Inflammatory macrophage (primary cell): Measurements from ENCODE around the gene GRK1.
A peak's percentile ranks its signal among the peaks of the same experiment; 100 is the strongest.

Experiments
- DNase-seq, 2 donors: peaks; one replicate each; pipeline ENCODE4 v3.0.0-alpha.2; 2020 to 2022

Gene GRK1

GRCh38 chr13:113763254-113763653 lies 96.2 kb downstream of the GRK1 start:
- no peak for DNase-seq

GRCh38 chr13:113763961-113764792 lies 97.2 kb downstream of the GRK1 start:
- DNase-seq = no peak

GRCh38 chr13:113764793-113765563 lies 98.0 kb downstream of the GRK1 start:
- DNase-seq = no peak

DNA sequence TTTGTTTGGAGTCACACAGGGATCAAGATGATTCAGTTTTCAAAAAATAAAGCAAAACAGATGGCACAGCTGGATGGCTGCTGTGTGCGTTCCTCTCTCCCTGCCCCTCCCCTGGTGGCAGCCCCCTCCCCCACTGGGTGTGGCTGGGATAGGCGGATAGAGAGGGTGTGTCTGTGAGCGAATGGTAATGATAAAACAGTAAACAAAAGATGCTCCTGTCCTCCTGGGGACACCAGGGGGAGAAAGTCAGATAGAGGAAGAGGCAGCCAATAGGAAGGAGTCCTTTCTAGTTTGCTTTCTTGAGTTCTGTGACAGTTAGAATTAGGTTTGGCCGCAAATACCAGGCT lies 98.5 kb downstream of the GRK1 start:
- no peak for DNase-seq

DNA sequence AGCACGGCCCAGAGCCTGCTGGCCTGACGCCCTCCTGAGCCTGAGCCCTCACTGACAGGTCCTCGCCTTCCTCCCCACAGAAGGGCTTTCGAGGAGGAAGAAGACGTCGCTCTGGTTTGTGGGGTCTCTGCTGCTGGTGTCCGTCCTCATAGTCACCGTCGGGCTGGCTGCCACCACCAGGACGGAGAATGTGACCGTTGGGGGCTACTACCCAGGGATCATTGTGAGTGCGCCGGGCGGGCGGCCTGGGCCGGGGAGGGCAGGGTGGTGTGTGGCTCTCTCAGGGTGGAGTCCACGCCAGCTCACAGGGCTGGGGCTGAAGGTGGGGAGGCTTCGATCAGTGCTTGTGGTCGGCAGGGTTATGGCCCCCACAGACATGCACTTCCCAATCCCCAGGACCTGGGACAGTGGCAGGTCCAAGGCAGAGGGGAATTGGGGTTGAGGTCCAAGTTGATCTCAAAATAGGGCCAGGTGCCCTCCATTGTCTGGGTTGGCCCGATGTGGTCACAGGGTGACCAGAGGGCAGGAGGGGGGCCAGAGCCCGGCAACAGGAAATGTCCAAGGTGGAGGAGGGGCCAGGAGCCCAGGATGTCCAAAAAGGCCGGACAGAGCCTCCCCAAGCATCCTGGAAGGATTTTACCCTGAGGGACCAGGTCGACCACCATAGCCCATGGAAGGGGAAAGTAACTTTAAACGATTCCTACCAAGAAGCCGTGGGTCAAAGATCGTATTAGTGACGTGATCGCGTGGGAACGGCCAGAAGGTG lies 99.2 kb downstream of the GRK1 start:
- DNase-seq = no peak

DNA sequence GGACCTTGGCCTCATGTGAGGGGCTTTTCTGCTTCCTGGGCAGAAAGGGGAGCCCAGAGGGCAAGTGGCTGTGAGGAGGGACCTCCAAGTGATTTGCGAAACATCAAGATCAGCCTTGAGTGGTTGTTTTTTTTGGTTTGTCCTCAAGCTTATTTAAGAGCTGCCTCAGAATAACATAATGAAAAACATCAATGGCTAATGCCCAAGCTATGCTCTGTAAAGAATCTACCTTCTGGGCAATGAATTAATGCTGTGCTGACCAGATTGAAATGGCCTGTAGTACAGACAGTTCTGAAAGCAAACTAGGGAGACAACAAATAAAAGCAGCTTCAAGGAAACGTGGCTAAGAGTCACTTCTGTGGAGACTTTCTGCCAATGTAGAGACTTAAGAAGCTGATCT lies 100.3 kb downstream of the GRK1 start:
- no peak for DNase-seq

GRCh38 chr13:113768018-113768905 lies 101.2 kb downstream of the GRK1 start:
- DNase-seq = no peak

- no peak for DNase-seq
Observed at GRCh38 chr13:113769106-113769505, 102.1 kb downstream of the GRK1 start.

GRCh38 chr13:113769881-113770280 lies 102.9 kb downstream of the GRK1 start:
- no peak for DNase-seq

DNA sequence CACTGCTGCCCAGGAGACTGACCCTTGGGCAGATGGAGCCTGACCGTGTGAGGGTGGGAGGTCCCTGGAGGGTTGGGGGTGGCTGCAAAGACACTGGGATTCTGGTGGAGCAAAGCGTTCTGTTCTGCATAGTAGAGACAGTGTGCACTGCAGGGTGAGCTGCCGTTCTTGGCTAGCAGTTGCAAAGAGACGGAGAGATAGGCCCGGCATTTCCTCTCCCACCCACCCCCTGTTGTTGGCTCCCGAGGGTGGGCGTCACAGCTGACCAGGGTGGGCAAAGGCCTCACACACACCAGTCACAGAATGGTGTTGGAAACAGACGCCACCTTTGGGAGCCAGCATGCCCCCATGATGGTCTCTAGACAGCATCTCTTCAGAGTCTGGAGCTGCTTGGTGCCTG lies 103.4 kb downstream of the GRK1 start:
- no peak for DNase-seq

DNA sequence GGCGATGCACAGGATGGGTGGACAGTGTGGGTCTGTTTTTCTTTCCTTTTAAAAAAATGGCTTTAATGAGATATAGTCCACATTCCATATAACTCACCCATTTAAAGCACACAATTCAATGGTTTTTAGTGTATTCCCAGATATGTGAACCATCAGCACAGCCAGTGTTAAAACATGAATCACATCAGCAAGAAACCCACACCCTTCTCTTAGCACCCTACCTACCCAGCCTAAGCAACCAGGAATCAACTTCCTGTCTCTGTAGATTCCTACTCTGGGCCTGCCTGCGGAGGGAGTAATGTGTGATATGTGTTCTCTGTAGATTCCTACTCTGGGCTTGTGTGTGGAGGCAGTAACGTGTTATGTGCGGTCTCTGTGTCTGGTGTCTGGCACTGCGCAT lies 103.9 kb downstream of the GRK1 start:
- DNase-seq = no peak

- peak in 1 of 2 donors; percentile 6 for DNase-seq
Observed at GRCh38 chr13:113771709-113772331, 104.8 kb downstream of the GRK1 start.

DNA sequence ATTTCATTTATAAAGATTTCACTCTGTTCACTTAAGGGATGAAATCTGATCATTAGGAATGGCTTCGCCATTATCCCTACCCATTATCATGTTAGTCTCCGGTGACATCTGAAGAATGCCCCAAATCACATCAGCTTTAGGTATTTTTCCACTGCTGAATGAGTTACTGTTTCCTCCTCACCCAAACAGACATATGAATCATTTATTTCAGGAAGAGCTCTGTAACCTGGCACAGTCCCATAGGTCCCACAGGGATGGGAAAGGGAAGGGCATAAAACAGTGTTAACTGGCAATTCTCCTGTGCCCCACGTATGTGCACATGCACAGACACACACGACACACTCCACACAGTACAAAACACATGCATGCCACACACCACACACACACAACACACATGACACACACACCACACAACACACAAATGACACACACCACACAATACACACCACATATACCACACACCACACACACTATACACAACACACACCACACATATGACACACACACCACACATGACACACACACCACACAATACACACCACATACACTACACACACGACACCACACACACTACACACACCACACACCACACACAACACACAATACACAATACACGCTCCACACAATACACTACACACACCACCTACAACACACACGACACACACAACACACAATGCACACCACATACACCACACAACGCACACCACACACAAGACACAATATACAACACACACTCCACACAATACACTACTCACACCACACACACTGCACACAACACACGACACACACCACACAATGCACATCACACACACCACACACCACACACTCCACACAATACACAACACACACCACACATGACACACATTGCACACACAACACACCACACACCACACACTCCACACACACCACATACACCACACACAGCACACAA lies 107.4 kb downstream of the GRK1 start:
- DNase-seq = no peak

- DNase-seq = no peak
Observed at GRCh38 chr13:113775451-113776145, 108.6 kb downstream of the GRK1 start.

DNA sequence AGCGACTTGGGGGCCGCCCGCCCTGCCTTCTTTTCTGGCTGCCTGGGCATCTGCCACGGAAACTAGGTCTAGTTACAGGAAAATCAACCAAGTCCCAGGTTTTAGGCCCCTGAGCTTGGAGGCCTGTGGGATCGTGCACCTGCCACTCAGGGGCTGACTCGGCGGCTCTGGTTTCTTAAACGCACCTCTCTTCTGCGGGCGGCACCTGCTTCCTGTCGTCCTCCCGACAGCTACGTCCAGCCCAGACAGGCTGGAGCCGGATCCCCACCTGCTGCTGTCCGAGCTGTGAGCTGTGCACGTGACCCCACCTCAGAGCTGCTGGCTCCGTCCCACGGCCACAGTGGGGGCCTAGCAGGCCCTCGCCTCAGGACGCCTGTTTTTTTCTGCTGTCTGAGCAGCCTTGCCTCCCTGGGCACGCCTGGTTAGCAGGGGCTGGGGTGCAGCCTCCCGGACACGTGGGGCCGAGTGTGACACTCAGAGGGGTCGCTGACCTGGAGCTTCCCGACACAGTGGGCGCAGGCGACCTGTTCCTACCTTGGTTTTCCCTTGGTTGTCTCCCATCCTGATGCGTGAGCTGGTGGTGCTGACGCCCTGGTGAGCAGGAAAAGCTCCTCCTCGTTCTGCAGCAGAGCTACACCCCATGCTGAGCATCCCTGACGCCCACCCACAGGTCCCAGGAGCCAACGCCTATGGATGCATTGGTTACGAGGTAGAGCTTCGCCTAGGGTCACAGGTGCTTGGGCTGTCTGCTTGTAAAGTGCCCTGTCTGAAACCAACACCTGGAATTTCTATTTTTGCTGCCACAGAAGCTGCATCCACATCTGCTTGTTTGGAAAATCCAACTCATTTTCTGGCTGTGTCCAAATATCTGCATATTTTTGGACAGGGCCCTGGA lies 109.5 kb downstream of the GRK1 start:
- DNase-seq = no peak

DNA sequence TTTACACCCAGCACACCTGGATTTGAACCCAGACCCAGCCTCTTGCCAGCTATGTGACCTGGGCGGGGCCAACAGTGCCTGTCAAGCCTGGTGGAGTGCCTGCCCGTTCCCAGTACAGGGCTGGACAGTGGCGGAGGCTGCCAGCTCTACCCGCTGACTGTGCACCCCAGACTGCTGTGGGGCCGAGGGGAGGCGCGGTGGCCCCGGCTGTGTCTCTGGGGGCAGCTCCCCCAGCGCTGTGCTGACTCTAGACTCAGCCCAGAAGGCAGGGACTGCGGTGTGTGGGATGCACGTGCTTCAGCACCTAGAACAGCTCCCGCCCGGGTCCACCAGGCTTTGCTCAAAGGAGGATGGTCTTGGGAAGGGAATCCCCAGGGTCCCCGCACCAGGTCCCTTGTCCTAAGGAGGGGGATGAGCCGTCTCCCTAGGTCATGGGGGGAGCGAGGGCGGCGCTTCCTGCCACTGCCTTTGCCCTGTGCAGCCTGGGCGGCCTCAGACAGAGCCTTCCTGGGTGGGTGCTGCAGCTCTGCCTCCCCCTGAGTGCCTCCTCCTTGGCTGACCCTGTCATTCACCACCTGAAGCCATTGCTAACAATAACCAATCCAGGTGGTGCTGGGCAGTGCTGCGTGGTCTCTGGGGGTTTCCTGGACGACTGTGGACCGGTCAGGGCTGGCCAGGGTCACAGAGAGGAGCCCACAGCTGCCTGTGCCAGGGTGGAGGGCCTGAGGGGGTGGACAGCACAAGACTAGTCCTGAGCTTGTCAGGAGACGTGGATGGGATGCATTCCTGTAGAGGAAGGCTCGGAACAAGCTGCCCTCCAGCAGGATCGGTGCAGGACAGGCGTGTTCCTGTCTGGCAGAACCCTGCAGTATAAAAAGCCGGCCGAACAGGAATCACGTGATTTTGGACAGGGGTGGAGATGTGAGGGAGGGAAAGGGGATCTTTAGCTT lies 110.6 kb downstream of the GRK1 start:
- no peak for DNase-seq

GRCh38 chr13:113781571-113781970 lies 114.6 kb downstream of the GRK1 start:
- DNase-seq = no peak

DNA sequence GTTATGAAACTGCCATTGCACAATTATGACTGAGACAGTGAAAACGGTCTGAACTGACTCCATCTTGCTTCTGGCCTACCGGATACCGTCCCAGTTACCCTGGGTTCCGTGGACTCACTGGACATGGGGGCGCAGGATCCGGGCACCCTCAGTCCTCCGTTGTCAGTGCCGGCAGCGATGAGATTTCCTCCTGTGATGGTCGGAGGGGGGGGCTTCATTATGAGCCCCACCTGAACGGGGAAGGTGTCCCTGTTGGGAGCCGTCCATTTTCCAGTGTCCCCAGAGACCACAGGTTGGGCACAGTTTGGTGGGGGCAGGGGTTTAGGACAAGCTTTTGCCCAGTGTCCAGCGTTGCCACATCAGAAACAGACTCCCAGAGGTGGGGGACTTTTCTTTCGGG lies 115.5 kb downstream of the GRK1 start:
- no peak for DNase-seq
